Natural killer cell (primary cell): ENCODE results near the gene ZRSR2. TPM values are rescaled to one million over a fixed set of nuclear protein-coding genes. Genes with fewer than 3 reads are reported as not detected.

Experiments used
- ATAC-seq, 3 donors: fragments of 150-1000 bp in 2 of 3; fragments of 200-7000 bp in 1 of 3; cut with Tn5 transposase; 1 replicate in 1 of 3; 2 replicates in 2 of 3; pipeline ENCODE4 v1.10.0; 2021; ENCODE audit warnings: mild to moderate bottlenecking in 2 of 3, moderate library complexity in 2 of 3
- DNase-seq, 2 donors: peaks; one replicate each; pipeline versions ENCODE4 v3.0.0 to v3.0.0-alpha.2; 2013 to 2021; ENCODE audit warnings: mixed read lengths in 1 of 2
- H3K27ac ChIP-seq: one replicate; pipeline ENCODE4 v1.5.1; 2013; ENCODE audit warnings: mild to moderate bottlenecking, low read length
- H3K27me3 ChIP-seq: one replicate; pipeline ENCODE4 v1.6.1; 2013; ENCODE audit warnings: low read length; ENCODE audit not compliant: control insufficient read depth, insufficient read depth
- H3K36me3 ChIP-seq: one replicate; pipeline ENCODE4 v1.6.1; 2013; ENCODE audit warnings: low read length; ENCODE audit not compliant: control insufficient read depth, insufficient read depth
- H3K4me1 ChIP-seq: one replicate; pipeline ENCODE4 v1.6.1; 2013; ENCODE audit warnings: low read length; ENCODE audit not compliant: control insufficient read depth, insufficient read depth
- H3K4me3 ChIP-seq: one replicate; pipeline ENCODE4 v1.5.1; 2013; ENCODE audit warnings: low read length
- H3K9me3 ChIP-seq: one replicate; pipeline ENCODE4 v1.6.1; 2013; ENCODE audit warnings: low read length; ENCODE audit not compliant: control insufficient read depth, insufficient read depth
- H3K27ac Mint-ChIP-seq, 2 donors: one replicate each; pipeline ENCODE4 v1.8.0; 2022; ENCODE audit warnings: mild to moderate bottlenecking in 2 of 2, mixed read lengths in 2 of 2, moderate library complexity in 1 of 2
- H3K27me3 Mint-ChIP-seq, 2 donors: one replicate each; pipeline ENCODE4 v1.8.0; 2022; ENCODE audit warnings: low read depth in 2 of 2, mixed read lengths in 2 of 2
- H3K36me3 Mint-ChIP-seq: one replicate; pipeline ENCODE4 v1.8.0; 2022; ENCODE audit warnings: mixed read lengths
- H3K4me1 Mint-ChIP-seq, 2 donors: one replicate each; pipeline ENCODE4 v1.8.0; 2022; ENCODE audit warnings: mixed read lengths in 2 of 2
- H3K4me3 Mint-ChIP-seq: one replicate; pipeline ENCODE4 v1.8.0; 2022; ENCODE audit warnings: mild to moderate bottlenecking, moderate library complexity, mixed read lengths
- H3K9me3 Mint-ChIP-seq, 2 donors: one replicate each; pipeline ENCODE4 v1.8.0; 2022; ENCODE audit warnings: mixed read lengths in 2 of 2
- CTCF ChIP-seq: fragments of 200-600 bp; IDR thresholded peaks from one replicate; pipeline ENCODE4 v1.8.0; 2022; ENCODE audit warnings: antibody characterized with exemption
- WGBS: methylation state at CpG from one replicate; pipeline ENCODE4 v1.1.7; 2013; ENCODE audit warnings: missing lambda C conversion rate; ENCODE audit not compliant: insufficient coverage; 5-methylcytosine and 5-hydroxymethylcytosine counted together
- intact Hi-C: fragments of 100-400 bp; cut with micrococcal nuclease; formaldehyde crosslinking; loops from one replicate; pipeline ENCODE4 v1.14.2; 2022
- total RNA-seq, 4 donors: library from RNA; stranded (reverse); fragments of 120-200 nt in 1 of 4; gene quantifications; one replicate each; pipeline versions ENCODE4 v1.2.3 to v1.2.4, GENCODE V29; 2013 to 2022

The ZRSR2 gene
- total RNA-seq, 3 donors from 2014 or later (not counting 1 experiment from before 2014, with no cell fraction given), result 21.7 to 44.2 (median 28.2) TPM

- peaks cover 15 to 20% of the 10 kb centered on the region in 2 donors for H3K4me1 Mint-ChIP-seq
- no peak for TF ChIP-seq CTCF
- no peak overlapping the region for H3K27ac ChIP-seq
- peaks cover 19% of the 10 kb centered on the region for H3K36me3 ChIP-seq
- H3K9me3 ChIP-seq, result no peaks in the 10 kb centered on the region
- no peaks in the 10 kb centered on the region for H3K27me3 ChIP-seq
- peaks cover 10% of the 10 kb centered on the region for H3K36me3 Mint-ChIP-seq
- no peaks in the 10 kb centered on the region for H3K27me3 Mint-ChIP-seq
- no peaks in the 10 kb centered on the region for H3K9me3 Mint-ChIP-seq
- no peak overlapping the region for H3K4me3 ChIP-seq
- intact Hi-C loops, result no loop called here
- H3K4me1 ChIP-seq, result peaks cover 13% of the 10 kb centered on the region
- no peak overlapping the region for H3K4me3 Mint-ChIP-seq
- no peak for DNase-seq
- H3K27ac Mint-ChIP-seq, result peak overlapping the region; percentile 2 to 41
- 90% methylated on average over 9 of the region's 14 CpGs for WGBS
- no peak for ATAC-seq
Measured at GRCh38 chrX:15820106-15821073, 30.1 kb downstream of the ZRSR2 start.

GRCh38 chrX:15822922-15823321 lies 32.6 kb downstream of the ZRSR2 start:
- ATAC-seq, result no peak
- no peak for TF ChIP-seq CTCF

DNA sequence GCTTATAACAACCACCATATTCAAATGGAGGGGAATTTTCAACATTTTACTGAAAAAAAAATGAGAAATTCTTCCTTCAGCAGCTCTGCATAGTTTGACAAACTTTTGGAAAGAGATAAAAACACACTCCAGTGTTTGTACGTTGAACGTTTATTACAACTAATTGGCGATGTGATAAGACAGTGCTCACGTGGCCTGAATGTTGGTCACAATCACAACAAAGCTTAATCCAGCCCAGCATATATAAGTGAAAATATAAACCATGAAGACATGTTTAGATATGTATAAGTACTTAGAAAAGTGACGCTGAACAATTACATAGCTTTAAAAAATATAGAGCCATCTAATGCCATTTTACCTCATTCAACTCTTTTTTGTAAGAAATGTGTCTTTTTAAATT lies 35.7 kb downstream of the ZRSR2 start:
- no peak overlapping the region for H3K27ac ChIP-seq
- intact Hi-C loops, result no loop called here
- H3K27ac Mint-ChIP-seq, result no peak overlapping the region
- H3K4me1 Mint-ChIP-seq, result no peaks in the 10 kb centered on the region
- H3K4me3 ChIP-seq, result no peak overlapping the region
- H3K4me1 ChIP-seq, result no peaks in the 10 kb centered on the region
- peaks cover 9% of the 10 kb centered on the region for H3K36me3 ChIP-seq
- DNase-seq (no peak), ATAC-seq (no peak)
- H3K27me3 ChIP-seq, result no peaks in the 10 kb centered on the region
- peaks cover 25% of the 10 kb centered on the region for H3K36me3 Mint-ChIP-seq
- no peak overlapping the region for H3K4me3 Mint-ChIP-seq
- TF ChIP-seq CTCF, result no peak
- no peaks in the 10 kb centered on the region for H3K9me3 ChIP-seq
- no peaks in the 10 kb centered on the region for H3K9me3 Mint-ChIP-seq
- no peaks in the 10 kb centered on the region for H3K27me3 Mint-ChIP-seq
- 92% methylated on average over 3 of the region's 5 CpGs for WGBS

More at GRCh38 chrX:15822922-15823321, 32.6 kb downstream of the ZRSR2 start:
- Histone ChIP-seq H3K4me3 (no peak overlapping the region), H3K27me3 (no peaks in the 10 kb centered on the region), H3K27ac (no peak overlapping the region), H3K4me1 (no peaks in the 10 kb centered on the region), H3K36me3 (peaks cover 15% of the 10 kb centered on the region), H3K9me3 (no peaks in the 10 kb centered on the region)
- Mint-ChIP-seq H3K36me3 (peaks cover 10% of the 10 kb centered on the region), H3K27me3 (no peaks in the 10 kb centered on the region), H3K4me1 (no peaks in the 10 kb centered on the region), H3K9me3 (no peaks in the 10 kb centered on the region), H3K4me3 (no peak overlapping the region), H3K27ac (no peak overlapping the region)
- intact Hi-C loops, result no loop called here
- 97% methylated on average over 15 of the region's 23 CpGs for WGBS
- DNase-seq, result no peak
